ENCODE measurements around the gene DOC2B. TPM values are rescaled to one million over a fixed set of nuclear protein-coding genes. Genes with fewer than 3 reads are reported as not detected.
"Not testable (repeated sequence)": the region's sequence is repeated elsewhere in the genome, so short reads cannot be mapped to it uniquely, and the experiment has no call there.

DOC2B gene
- total RNA-seq, 1 donor, result not detected

DNA sequence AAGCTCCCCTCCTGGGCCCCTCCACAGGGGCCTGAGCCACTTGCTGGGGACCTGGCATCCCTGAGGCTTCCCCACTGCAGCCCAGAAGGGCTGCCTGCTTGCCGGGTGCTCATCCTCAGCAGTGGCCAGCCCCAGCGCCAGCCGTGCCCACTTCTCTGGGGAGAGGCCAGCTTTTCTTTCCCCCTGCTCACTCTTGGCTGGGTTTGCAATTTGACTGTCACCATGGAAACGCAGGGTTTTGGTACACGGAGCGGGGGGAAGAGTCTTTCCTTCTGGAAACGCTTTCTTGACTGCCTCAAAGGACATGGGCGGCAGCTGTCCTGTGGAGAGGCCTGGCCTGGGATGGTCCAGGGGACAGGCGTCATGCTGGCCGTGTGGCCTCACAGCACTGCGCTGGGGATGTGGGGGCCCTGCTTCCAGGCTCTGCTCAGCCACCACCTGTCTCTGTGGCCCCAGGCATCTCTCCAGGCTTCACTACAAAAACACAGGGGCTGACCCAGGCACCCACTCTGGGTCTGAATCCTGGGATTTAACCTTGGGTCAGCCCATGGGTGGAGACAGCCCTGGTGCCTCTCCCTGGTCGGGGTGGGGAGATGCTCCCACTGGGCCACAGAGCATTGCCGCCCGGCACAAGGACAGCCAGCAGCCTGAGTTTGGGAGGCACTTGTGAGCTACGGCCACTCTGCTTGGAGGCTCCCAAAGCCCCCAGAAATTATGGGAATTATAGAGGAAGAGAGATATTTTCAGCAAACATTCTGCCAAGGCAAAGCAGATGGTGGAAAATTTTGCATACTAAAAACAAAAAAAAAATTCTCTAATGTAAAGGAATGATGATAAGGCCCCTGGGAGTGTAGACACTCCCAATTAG, 45.9 kb upstream of the DOC2B start:
- DNase-seq (ENCODE audit: low read depth), result no peak
- TF ChIP-seq, protein P1, sequence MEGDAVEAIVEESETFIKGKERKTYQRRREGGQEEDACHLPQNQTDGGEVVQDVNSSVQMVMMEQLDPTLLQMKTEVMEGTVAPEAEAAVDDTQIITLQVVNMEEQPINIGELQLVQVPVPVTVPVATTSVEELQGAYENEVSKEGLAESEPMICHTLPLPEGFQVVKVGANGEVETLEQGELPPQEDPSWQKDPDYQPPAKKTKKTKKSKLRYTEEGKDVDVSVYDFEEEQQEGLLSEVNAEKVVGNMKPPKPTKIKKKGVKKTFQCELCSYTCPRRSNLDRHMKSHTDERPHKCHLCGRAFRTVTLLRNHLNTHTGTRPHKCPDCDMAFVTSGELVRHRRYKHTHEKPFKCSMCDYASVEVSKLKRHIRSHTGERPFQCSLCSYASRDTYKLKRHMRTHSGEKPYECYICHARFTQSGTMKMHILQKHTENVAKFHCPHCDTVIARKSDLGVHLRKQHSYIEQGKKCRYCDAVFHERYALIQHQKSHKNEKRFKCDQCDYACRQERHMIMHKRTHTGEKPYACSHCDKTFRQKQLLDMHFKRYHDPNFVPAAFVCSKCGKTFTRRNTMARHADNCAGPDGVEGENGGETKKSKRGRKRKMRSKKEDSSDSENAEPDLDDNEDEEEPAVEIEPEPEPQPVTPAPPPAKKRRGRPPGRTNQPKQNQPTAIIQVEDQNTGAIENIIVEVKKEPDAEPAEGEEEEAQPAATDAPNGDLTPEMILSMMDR (IDR thresholded peaks at IDR 0.05; ENCODE audit: insufficient read depth, low read depth, low read length), result no peak
- H3K4me3 ChIP-seq (ENCODE audit: low read depth, low read length), result no peak overlapping the region

DNA sequence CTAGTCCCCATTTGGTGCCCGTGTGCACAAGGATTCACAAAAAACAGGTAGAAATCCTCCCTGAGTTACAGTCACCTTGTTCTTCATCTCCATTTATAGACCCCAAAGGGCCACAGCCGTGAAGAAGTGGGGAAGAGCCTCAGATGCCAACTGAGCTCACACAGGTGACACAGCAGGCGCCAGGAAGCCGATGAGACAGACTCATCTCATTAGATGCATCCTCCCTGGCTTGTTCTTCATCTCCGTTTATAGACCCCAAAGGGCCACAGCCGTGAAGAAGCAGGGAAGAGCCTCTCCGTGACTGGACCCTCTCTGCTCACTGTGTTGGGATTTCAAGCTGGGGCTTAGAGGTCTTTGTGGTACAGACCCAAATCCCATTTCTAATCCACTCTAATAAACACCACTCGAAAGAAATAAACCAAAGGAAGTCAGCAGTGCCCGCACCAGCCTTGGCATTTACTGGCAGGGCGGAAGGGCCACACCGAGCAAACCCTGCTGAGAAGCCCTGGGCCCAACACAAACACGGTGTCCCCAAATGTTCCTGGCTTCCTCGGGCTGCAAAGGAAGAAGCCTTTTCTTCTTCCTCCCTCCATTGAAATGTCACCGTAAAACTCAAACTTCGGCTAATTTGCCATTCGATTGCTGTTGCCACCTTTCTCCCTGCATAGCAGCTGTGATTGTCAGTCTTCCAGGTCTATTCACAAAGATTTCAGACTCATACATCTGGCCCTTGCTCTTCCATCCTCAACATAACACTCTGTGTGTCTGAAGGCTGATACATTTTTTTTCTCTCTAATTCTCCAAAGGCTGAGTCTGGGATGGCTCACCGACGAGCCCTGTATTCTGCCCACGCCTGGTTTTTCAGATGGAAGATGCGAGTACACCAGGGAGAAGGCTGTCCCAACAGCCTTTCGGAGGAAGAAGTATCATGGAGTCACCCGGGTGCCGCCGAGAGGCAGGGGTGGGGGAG, 44.9 kb upstream of the DOC2B start:
- TF ChIP-seq, protein P1 (IDR thresholded peaks at IDR 0.05; ENCODE audit: insufficient read depth, low read depth, low read length), result no peak
- no peak for DNase-seq (ENCODE audit: low read depth)
- no peak overlapping the region for H3K4me3 ChIP-seq (ENCODE audit: low read depth, low read length)

DNA sequence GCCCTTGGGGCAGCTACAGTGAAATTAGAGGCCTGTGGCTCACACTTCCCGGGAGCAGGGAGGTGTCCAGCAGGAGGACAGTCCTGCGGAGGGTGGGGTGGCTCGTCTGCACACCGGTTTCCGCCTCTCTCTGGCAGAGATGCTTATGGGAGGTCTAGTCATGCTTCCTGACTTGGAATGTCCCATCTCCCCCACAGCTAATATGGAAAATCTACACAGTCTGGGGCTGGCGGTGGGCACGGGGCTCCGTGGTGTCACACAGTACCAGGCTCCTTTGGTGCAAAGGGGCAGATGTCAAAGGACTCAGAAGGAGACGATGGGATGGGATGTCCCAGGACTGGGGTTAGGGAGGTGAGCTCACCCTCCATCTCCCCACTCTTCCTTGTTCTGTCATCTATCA, 44.1 kb upstream of the DOC2B start:
- DNase-seq (ENCODE audit: low read depth), result no peak
- TF ChIP-seq, protein P1 (IDR thresholded peaks at IDR 0.05; ENCODE audit: insufficient read depth, low read depth, low read length), result no peak
- no peak overlapping the region for H3K4me3 ChIP-seq (ENCODE audit: low read depth, low read length)

DNA sequence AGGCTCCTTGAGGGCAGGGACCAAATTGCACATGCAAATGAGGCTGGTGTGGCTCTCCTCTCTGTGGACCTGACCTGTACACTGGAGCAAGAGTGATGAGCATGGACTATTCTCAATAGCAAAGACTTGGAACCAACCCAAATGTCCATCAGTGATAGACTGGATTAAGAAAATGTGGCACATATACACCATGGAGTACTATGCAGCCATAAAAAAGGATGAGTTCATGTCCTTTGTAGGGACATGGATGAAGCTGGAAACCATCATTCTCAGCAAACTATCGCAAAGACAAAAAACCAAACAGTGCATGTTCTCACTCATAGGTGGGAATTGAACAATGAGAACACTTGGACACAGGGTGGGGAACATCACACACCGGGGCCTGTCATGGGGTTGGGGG, 43.1 kb upstream of the DOC2B start:
- not testable (repeated sequence) for DNase-seq (ENCODE audit: low read depth); H3K4me3 ChIP-seq (ENCODE audit: low read depth, low read length)

DNA sequence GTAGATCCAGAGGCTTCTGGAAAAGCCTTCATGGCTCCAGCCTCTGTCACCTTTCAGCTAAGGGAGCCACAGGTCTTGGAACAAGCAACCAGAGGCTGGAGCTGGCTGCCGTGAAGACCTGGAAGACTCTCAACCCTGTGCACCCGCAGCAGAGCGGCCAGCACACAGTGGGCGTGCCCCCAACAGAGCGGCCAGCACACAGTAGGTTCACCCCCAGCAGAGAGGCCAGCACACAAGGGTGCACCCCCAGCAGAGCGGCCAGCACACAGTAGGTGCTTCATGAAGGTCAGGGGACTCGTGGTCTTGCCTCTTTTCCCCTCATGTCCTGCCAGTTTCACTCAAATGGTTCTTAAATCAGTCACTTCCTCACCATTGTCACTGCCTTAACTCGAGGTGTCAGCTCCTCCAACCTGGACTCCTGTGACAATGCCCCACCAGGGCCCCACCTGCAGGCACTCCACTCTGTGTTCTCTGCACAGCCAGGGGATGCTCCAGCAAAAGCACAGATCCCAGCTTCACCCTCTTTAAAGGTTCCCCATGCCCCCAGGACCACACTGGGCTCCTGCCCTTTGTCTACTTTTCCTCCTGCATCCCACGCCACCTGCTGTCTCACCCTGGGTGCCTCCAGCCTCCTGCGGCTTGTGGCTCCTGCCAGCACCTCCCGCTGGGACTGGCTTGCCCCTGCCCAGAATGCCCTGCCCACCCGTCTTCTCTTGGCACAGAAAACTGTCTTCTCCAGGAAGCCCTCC, 42.4 kb upstream of the DOC2B start:
- TF ChIP-seq, protein P1 (IDR thresholded peaks at IDR 0.05; ENCODE audit: insufficient read depth, low read depth, low read length), result no peak
- no peak for DNase-seq (ENCODE audit: low read depth)
- no peak overlapping the region for H3K4me3 ChIP-seq (ENCODE audit: low read depth, low read length)

DNA sequence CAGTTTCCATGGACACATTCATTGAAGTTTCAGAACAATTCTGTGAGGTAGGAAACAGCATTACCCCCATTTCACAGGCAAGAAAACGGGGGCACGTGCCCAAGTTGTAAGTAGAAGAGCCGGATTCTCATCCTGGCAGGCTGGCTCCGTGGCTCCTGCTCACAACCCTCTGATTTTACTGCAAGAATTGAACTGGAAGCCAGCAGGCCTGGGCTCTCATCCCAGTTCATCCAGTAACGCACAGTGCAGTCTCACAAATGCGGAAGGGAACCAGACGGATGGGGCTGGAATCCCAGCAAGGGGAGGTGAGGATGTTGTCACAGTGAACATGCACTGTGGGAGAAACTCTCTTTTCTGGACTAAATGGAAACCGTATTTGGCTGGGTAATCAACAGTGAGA, 40.7 kb upstream of the DOC2B start:
- no peak overlapping the region for H3K4me3 ChIP-seq (ENCODE audit: low read depth, low read length)
- DNase-seq (ENCODE audit: low read depth), result no peak

More for the DNA sequence above, 40.7 kb upstream of the DOC2B start:
- TF ChIP-seq, protein P1 (IDR thresholded peaks at IDR 0.05; ENCODE audit: insufficient read depth, low read depth, low read length), result no peak

Measured in fibroblast of villous mesenchyme (primary cell).